ENCODE measurements around the gene PDZD2.

Gene PDZD2

DNA sequence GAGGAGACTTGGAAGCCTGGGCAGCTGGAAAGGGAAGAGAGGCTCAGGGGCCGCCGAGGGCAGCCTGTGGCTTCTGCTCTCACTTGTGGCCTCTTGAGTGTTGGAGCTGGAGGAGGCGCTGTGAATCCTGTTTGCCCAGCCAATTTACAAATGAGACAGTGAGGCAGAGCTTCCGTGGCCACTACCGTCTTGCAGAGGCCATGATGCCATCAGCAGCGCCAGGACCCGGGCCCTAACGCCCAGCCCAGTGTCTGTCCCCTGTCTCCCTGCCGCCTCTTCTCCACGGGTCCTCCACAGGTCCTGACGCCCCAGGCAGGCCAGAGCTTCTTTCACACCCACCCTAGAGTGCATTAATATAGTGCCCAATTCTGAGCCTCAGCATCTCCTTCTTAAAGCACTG is 362.4 kb downstream of the PDZD2 start:
- Histone ChIP-seq H3K27me3 (no peaks in the 10 kb centered on the region), H3K9me3 (no peaks in the 10 kb centered on the region), H3K4me1 (no peaks in the 10 kb centered on the region), H3K4me3 (ENCODE audit: low read depth, low read length) (no peak overlapping the region), H3K36me3 (no peaks in the 10 kb centered on the region)
- TF ChIP-seq, protein P1, sequence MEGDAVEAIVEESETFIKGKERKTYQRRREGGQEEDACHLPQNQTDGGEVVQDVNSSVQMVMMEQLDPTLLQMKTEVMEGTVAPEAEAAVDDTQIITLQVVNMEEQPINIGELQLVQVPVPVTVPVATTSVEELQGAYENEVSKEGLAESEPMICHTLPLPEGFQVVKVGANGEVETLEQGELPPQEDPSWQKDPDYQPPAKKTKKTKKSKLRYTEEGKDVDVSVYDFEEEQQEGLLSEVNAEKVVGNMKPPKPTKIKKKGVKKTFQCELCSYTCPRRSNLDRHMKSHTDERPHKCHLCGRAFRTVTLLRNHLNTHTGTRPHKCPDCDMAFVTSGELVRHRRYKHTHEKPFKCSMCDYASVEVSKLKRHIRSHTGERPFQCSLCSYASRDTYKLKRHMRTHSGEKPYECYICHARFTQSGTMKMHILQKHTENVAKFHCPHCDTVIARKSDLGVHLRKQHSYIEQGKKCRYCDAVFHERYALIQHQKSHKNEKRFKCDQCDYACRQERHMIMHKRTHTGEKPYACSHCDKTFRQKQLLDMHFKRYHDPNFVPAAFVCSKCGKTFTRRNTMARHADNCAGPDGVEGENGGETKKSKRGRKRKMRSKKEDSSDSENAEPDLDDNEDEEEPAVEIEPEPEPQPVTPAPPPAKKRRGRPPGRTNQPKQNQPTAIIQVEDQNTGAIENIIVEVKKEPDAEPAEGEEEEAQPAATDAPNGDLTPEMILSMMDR (IDR thresholded peaks at IDR 0.05; ENCODE audit: low read depth, low read length): no peak
- no peak for DNase-seq

GRCh38 chr5:32001707-32002106 is 362.8 kb downstream of the PDZD2 start:
- no peak overlapping the region for H3K4me3 ChIP-seq (ENCODE audit: low read depth, low read length)
- H3K4me1 ChIP-seq: no peaks in the 10 kb centered on the region
- TF ChIP-seq, protein P1 (IDR thresholded peaks at IDR 0.05; ENCODE audit: low read depth, low read length): no peak
- no peak for DNase-seq
- no peaks in the 10 kb centered on the region for H3K27me3 ChIP-seq
- H3K9me3 ChIP-seq: no peaks in the 10 kb centered on the region
- H3K36me3 ChIP-seq: no peaks in the 10 kb centered on the region

DNA sequence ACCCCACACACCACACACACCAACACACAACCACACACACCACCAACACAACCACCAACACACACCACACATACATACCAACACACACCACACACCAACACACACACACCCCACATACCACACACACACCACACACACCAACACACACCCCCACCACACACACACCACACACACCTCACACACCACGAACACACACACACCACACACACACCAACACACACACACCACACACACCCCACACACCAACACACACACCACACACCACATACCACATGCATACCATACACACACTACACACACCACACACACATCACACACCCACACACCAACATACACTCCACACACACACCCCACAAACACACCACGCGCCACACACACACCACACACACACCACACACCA is 363.8 kb downstream of the PDZD2 start:
- no peaks in the 10 kb centered on the region for H3K36me3 ChIP-seq
- no peak overlapping the region for H3K4me3 ChIP-seq (ENCODE audit: low read depth, low read length)
- no peaks in the 10 kb centered on the region for H3K27me3 ChIP-seq
- H3K4me1 ChIP-seq: no peaks in the 10 kb centered on the region
- TF ChIP-seq, protein P1 (IDR thresholded peaks at IDR 0.05; ENCODE audit: low read depth, low read length): no peak
- no peak for DNase-seq
- H3K9me3 ChIP-seq: no peaks in the 10 kb centered on the region

- TF ChIP-seq, protein P1 (IDR thresholded peaks at IDR 0.05; ENCODE audit: low read depth, low read length): no peak
- no peak for DNase-seq
- Histone ChIP-seq H3K9me3 (no peaks in the 10 kb centered on the region), H3K4me3 (ENCODE audit: low read depth, low read length) (no peak overlapping the region), H3K27me3 (no peaks in the 10 kb centered on the region), H3K4me1 (no peaks in the 10 kb centered on the region), H3K36me3 (no peaks in the 10 kb centered on the region)
Observed at GRCh38 chr5:32003981-32004380, 365.1 kb downstream of the PDZD2 start.

- Histone ChIP-seq H3K36me3 (no peaks in the 10 kb centered on the region), H3K9me3 (no peaks in the 10 kb centered on the region), H3K4me3 (ENCODE audit: low read depth, low read length) (no peak overlapping the region), H3K4me1 (no peaks in the 10 kb centered on the region), H3K27me3 (no peaks in the 10 kb centered on the region)
- DNase-seq: no peak
- TF ChIP-seq, protein P1 (IDR thresholded peaks at IDR 0.05; ENCODE audit: low read depth, low read length): no peak
Observed at GRCh38 chr5:32004404-32004803, 365.5 kb downstream of the PDZD2 start.

- no peaks in the 10 kb centered on the region for H3K9me3 ChIP-seq
- TF ChIP-seq, protein P1 (IDR thresholded peaks at IDR 0.05; ENCODE audit: low read depth, low read length): no peak
- no peak overlapping the region for H3K4me3 ChIP-seq (ENCODE audit: low read depth, low read length)
- no peak for DNase-seq
- no peaks in the 10 kb centered on the region for H3K27me3 ChIP-seq
- no peaks in the 10 kb centered on the region for H3K36me3 ChIP-seq
- H3K4me1 ChIP-seq: no peaks in the 10 kb centered on the region
Observed at GRCh38 chr5:32008746-32009145, 369.8 kb downstream of the PDZD2 start.
